Endothelial cell of umbilical vein (primary cell): ENCODE results near the gene RPS2. TPM values are rescaled to one million over a fixed set of nuclear protein-coding genes. Genes with fewer than 3 reads are reported as not detected.

Experiments used
- BruUV-seq: library from RNA; stranded (reverse); fragments of 400-500 nt; replicated peaks from 2 replicates; lab custom pipeline; 2021; lab: Mats Ljungman, UMichigan
- CTCF ChIA-PET: fragments of 300-600, 350-600 bp; sonication (Branson Sonifier 250); formaldehyde crosslinking; loops from one replicate; lab custom pipeline; 2021; ENCODE audit warnings: antibody characterized with exemption, inconsistent platforms; lab: Charles Lee
- POLR2A ChIA-PET: fragments of 300-600, 350-600 bp; sonication (Branson Sonifier 250); formaldehyde crosslinking; loops from one replicate; lab custom pipeline; 2021; ENCODE audit warnings: antibody characterized with exemption, inconsistent platforms; lab: Charles Lee
- DNase-seq: peaks from one replicate; pipeline ENCODE4 v3.0.0-alpha.2; 2011; ENCODE audit warnings: low read depth, low spot score
- FAIRE-seq: peaks from 2 replicates; lab custom pipeline; 2011; peaks lifted over from hg19 to GRCh38; lab: Jason Lieb, UNC
- H2AFZ ChIP-seq: 2 replicates; pipeline ENCODE4 v1.6.0; 2012; ENCODE audit warnings: low read depth, low read length, control low read depth, inconsistent platforms
- H3K27ac ChIP-seq: 2 replicates; pipeline ENCODE4 v1.5.1; 2011; ENCODE audit warnings: low read depth, mild to moderate bottlenecking, control low read depth, low read length, moderate library complexity; ENCODE audit not compliant: insufficient read depth
- H3K27me3 ChIP-seq, 2 experiments: 2 replicates each; pipeline versions ENCODE4 v1.6.0 to v1.6.1; 2011; ENCODE audit warnings: low read length in 2 of 2, mixed read lengths in 1 of 2; ENCODE audit not compliant: control insufficient read depth in 2 of 2, insufficient read depth in 2 of 2
- H3K36me3 ChIP-seq, 2 experiments: 2 replicates in 1 of 2; 3 replicates in 1 of 2; pipeline ENCODE4 v1.5.1; 2011; ENCODE audit warnings: low read length in 2 of 2, mild to moderate bottlenecking in 1 of 2, moderate library complexity in 1 of 2; ENCODE audit not compliant: control insufficient read depth in 2 of 2, insufficient read depth in 2 of 2; ENCODE audit errors: extremely low read depth in 1 of 2
- H3K4me1 ChIP-seq: 3 replicates; pipeline ENCODE4 v1.5.1; 2011; ENCODE audit warnings: mild to moderate bottlenecking, low read length; ENCODE audit not compliant: control insufficient read depth, insufficient read depth; ENCODE audit errors: extremely low read depth
- H3K4me2 ChIP-seq: 2 replicates; pipeline ENCODE4 v1.6.1; 2011; ENCODE audit warnings: low read length, control low read depth, mixed read lengths; ENCODE audit not compliant: insufficient read depth
- H3K4me3 ChIP-seq, 3 experiments: fragments of 200-600 bp in 1 of 3; sonication (generic), shearing (Covaris generic) in 1 of 3; replicated peaks in 1 of 3; 2 replicates each; pipeline ENCODE4 v1.5.1; 2011 to 2016; ENCODE audit warnings: control low read depth in 3 of 3, low read length in 3 of 3, mild to moderate bottlenecking in 2 of 3, inconsistent platforms in 1 of 3, low read depth in 1 of 3, moderate library complexity in 1 of 3; ENCODE audit not compliant: insufficient read depth in 1 of 3
- H3K79me2 ChIP-seq: 2 replicates; pipeline ENCODE4 v1.6.0; 2012; ENCODE audit warnings: low read length, inconsistent platforms; ENCODE audit not compliant: control insufficient read depth, insufficient read depth
- H3K9ac ChIP-seq: replicated peaks from 2 replicates; pipeline ENCODE3; 2011; ENCODE audit warnings: low read length, control low read depth; ENCODE audit not compliant: insufficient read depth; ENCODE audit errors: extremely low read depth
- H3K9me1 ChIP-seq: replicated peaks from 3 replicates; pipeline ENCODE4 v1.6.0; 2011; ENCODE audit warnings: mild to moderate bottlenecking, low read length; ENCODE audit not compliant: control insufficient read depth, insufficient read depth; ENCODE audit errors: extremely low read depth
- H3K9me3 ChIP-seq: replicated peaks from 2 replicates; pipeline ENCODE4 v1.5.1; 2012; ENCODE audit warnings: low read length, inconsistent platforms; ENCODE audit not compliant: control insufficient read depth, insufficient read depth
- H4K20me1 ChIP-seq: replicated peaks from 2 replicates; pipeline ENCODE3; 2011; ENCODE audit warnings: mild to moderate bottlenecking, low read length; ENCODE audit not compliant: control insufficient read depth, insufficient read depth; ENCODE audit errors: extremely low read depth
- EZH2 ChIP-seq: IDR thresholded peaks from 2 replicates; pipeline ENCODE4 v1.6.1; 2012; ENCODE audit warnings: borderline replicate concordance, low read depth, mild to moderate bottlenecking, moderate library complexity, low read length, inconsistent platforms; ENCODE audit not compliant: severe bottlenecking
- FOS ChIP-seq: IDR thresholded peaks from 2 replicates; pipeline ENCODE4 v1.6.1; 2011; ENCODE audit warnings: mild to moderate bottlenecking, low read length, moderate library complexity, borderline replicate concordance; ENCODE audit not compliant: insufficient read depth
- GATA2 ChIP-seq: IDR thresholded peaks from 2 replicates; pipeline ENCODE4 v1.7.0; 2011; ENCODE audit warnings: low read depth, mild to moderate bottlenecking, moderate library complexity, mixed read lengths, low read length; ENCODE audit not compliant: insufficient read length, insufficient read depth
- JUN ChIP-seq: IDR thresholded peaks from 2 replicates; pipeline ENCODE4 v1.6.1; 2011; ENCODE audit warnings: borderline replicate concordance, low read depth; ENCODE audit not compliant: insufficient read length, insufficient read depth
- MYC ChIP-seq: IDR thresholded peaks from one replicate; pipeline ENCODE4 v1.6.1; 2011; ENCODE audit warnings: mild to moderate bottlenecking, low read depth, low read length
- POLR2A ChIP-seq: IDR thresholded peaks from 2 replicates; pipeline ENCODE4 v1.6.1; 2012; ENCODE audit warnings: low read depth, mild to moderate bottlenecking, control low read depth, low read length
- POLR2AphosphoS5 ChIP-seq: IDR thresholded peaks from 2 replicates; pipeline ENCODE4 v1.6.1; 2012; ENCODE audit warnings: low read depth, mild to moderate bottlenecking, control low read depth, low read length, moderate library complexity; ENCODE audit not compliant: insufficient read depth
- dilution Hi-C: fragments of 300-500 bp; cut with MboI; formaldehyde crosslinking; loops from one replicate; pipeline ENCODE4 v1.15.0; 2019; ENCODE audit warnings: low sequenced_read_pairs; ENCODE audit not compliant: extremely low pct_ligation_motif_present
- intact Hi-C: fragments of 100-400 bp; cut with micrococcal nuclease; formaldehyde crosslinking; loops from one replicate; pipeline ENCODE4 v1.10.0; 2022
- polyA plus RNA-seq, 4 experiments: library from polyadenylated mRNA; depleted of rRNA in 3 of 4; stranded (reverse) in 3 of 4; unstranded in 1 of 4; fragments of >200 nt; gene quantifications; 2 replicates each; pipeline versions ENCODE4 v1.2.1 to v1.2.3, GENCODE V29; 2011 to 2012; ENCODE audit warnings: missing spikeins in 1 of 4
- total RNA-seq: library from RNA; stranded (reverse); gene quantifications from 2 replicates; pipeline ENCODE4 v1.2.3, GENCODE V29; 2021
- TF ChIP-seq, protein P1 (sequence below): IDR thresholded peaks from 2 replicates; pipeline ENCODE4 v1.6.1; 2011; ENCODE audit not compliant: insufficient read depth, insufficient read length
- TF ChIP-seq, protein P2 (sequence below), 2 donors: IDR thresholded peaks; 1 replicate in 1 of 2; 2 replicates in 1 of 2; pipeline ENCODE4 v1.5.1; 2011; ENCODE audit warnings: low read length in 2 of 2, mild to moderate bottlenecking in 2 of 2, moderate library complexity in 2 of 2, control low read depth in 1 of 2, inconsistent platforms in 1 of 2, low read depth in 1 of 2; ENCODE audit not compliant: insufficient read depth in 1 of 2; ENCODE audit errors: extremely low read depth in 1 of 2

Gene RPS2
- total and polyA plus RNA-seq, 2 donors (not counting 3 experiments of a cell fraction or from before 2014, with no cell fraction given), result 2,793 to 9,021 TPM

DNA sequence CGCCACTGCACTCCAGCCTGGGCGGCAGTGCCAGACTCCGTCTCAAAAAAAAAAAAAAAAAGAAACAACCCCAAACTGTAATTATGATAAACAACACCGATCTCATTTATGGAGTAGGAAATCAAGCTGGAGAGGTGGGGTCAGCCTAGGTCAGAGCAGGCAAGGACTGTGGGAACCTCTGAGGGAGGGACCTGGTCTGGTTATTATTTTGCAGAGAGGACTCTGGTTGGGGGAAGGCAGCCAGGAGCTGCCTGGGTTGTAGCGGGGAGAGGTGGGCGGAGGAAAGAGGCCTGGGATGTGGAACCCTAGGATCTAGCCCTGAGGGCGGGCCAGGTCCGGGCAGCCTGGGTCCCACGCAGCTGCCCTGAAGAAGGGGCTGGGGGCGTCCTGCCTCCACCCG lies 35.5 kb downstream of the RPS2 start:
- DNase-seq, result no peak
- CTCF ChIA-PET, result interaction anchor here (0.5 to 1.6 kb wide), 14 partner anchors 13 to 1853 kb away, joined by 3 to 12 read pairs (median 4); no protein-coding TSS in a partner anchor
- BruUV-seq, result no TSS peak
- no peak for TF ChIP-seq POLR2A
- TF ChIP-seq, protein P1, sequence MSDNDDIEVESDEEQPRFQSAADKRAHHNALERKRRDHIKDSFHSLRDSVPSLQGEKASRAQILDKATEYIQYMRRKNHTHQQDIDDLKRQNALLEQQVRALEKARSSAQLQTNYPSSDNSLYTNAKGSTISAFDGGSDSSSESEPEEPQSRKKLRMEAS, result no peak
- TF ChIP-seq EZH2, result no peak
- no peak for TF ChIP-seq MYC
- no peak for TF ChIP-seq JUN
- Histone ChIP-seq H3K4me1 (no peaks in the 10 kb centered on the region), H3K4me3 (peak overlapping the region in 2 of 3 experiments; percentile 50 to 53), H3K9me1 (no peaks in the 10 kb centered on the region), H2AFZ (peak overlapping the region; percentile 93), H3K9ac (no peak overlapping the region), H3K79me2 (no peaks in the 10 kb centered on the region), H3K4me2 (peak overlapping the region; percentile 62), H3K27me3 (no peaks in the 10 kb centered on the region), H3K9me3 (no peaks in the 10 kb centered on the region), H4K20me1 (no peaks in the 10 kb centered on the region), H3K36me3 (no peaks in the 10 kb centered on the region), H3K27ac (no peak overlapping the region)
- intact Hi-C loops (loop anchor here (1.0 to 2.0 kb wide), 2 partner anchors 14 to 66 kb away; partner anchors contain the start of gene MSRB1), dilution Hi-C loops (no loop called here)
- FAIRE-seq, result no peak
- POLR2A ChIA-PET, result no interaction called here

DNA sequence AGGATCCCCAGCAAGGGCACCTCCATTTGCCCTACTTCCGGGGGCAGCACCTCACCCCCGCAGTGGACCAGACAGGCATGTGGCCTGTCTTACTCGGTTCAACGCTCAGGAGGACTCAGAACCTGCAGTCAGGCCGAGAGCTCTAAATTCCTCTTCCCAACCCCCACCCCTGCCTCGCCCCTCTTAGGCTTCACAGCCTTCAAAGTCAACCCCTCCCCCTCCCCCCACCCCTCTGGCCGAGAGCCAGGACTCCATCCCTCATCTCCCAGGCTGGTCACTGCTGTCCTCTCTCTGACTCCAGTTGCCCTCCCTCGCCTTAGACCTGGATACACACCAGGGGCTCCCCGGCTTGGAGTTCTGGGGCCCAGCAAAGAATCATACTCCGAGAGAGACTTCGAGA lies 38.4 kb downstream of the RPS2 start:
- Histone ChIP-seq H3K4me1 (no peaks in the 10 kb centered on the region), H3K27me3 (peaks cover 6 to 14% of the 10 kb centered on the region in 2 experiments), H3K79me2 (no peaks in the 10 kb centered on the region), H2AFZ (no peak overlapping the region), H3K9me3 (no peaks in the 10 kb centered on the region), H3K4me3 (no peak overlapping the region), H3K9ac (no peak overlapping the region), H3K9me1 (no peaks in the 10 kb centered on the region), H3K27ac (no peak overlapping the region), H3K4me2 (no peak overlapping the region), H3K36me3 (no peaks in the 10 kb centered on the region), H4K20me1 (no peaks in the 10 kb centered on the region)
- intact Hi-C loops, result no loop called here
- dilution Hi-C loops, result no loop called here
- CTCF ChIA-PET, result interaction anchor here (0.8 to 1.7 kb wide), 4 partner anchors 10 to 68 kb away, joined by 3 to 7 read pairs (median 3); partner anchors contain the start of gene MSRB1
- no TSS peak for BruUV-seq
- no peak for FAIRE-seq
- DNase-seq, result no peak
- TF ChIP-seq POLR2A (no peak), JUN (no peak), FOS (no peak), EZH2 (no peak), POLR2AphosphoS5 (no peak), MYC (no peak), GATA2 (no peak)
- TF ChIP-seq, protein P2, sequence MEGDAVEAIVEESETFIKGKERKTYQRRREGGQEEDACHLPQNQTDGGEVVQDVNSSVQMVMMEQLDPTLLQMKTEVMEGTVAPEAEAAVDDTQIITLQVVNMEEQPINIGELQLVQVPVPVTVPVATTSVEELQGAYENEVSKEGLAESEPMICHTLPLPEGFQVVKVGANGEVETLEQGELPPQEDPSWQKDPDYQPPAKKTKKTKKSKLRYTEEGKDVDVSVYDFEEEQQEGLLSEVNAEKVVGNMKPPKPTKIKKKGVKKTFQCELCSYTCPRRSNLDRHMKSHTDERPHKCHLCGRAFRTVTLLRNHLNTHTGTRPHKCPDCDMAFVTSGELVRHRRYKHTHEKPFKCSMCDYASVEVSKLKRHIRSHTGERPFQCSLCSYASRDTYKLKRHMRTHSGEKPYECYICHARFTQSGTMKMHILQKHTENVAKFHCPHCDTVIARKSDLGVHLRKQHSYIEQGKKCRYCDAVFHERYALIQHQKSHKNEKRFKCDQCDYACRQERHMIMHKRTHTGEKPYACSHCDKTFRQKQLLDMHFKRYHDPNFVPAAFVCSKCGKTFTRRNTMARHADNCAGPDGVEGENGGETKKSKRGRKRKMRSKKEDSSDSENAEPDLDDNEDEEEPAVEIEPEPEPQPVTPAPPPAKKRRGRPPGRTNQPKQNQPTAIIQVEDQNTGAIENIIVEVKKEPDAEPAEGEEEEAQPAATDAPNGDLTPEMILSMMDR (IDR thresholded peaks at IDR 0.05; ENCODE audit: extremely low read depth in 1 of 2, insufficient read depth in 1 of 2, low read depth in 1 of 2, low read length in 2 of 2), result no peak
- TF ChIP-seq, protein P1, result no peak
- POLR2A ChIA-PET, result no interaction called here
